GM12865 (cell line): ENCODE measurements around the gene SPRY4.
"Not testable (repeated sequence)": the region's sequence is repeated elsewhere in the genome, so short reads cannot be mapped to it uniquely, and the experiment has no call there.

Experiments used
- DNase-seq: peaks from one replicate; pipeline ENCODE4 v3.0.0; 2010; ENCODE audit warnings: low read depth
- H3K4me3 ChIP-seq: 2 replicates; pipeline ENCODE4 v1.5.1; 2011; ENCODE audit warnings: mild to moderate bottlenecking, low read depth, low read length, control low read depth
- CTCF ChIP-seq: IDR thresholded peaks from 2 replicates; pipeline ENCODE4 v1.5.1; 2011; ENCODE audit warnings: low read length, control low read depth, low read depth, inconsistent platforms; ENCODE audit not compliant: insufficient read depth; ENCODE audit errors: missing control alignments

SPRY4 gene

GRCh38 chr5:142304013-142304701 is 20.7 kb downstream of the SPRY4 start:
- H3K4me3 ChIP-seq = no peak overlapping the region
- no peak for TF ChIP-seq CTCF
- no peak for DNase-seq

- no peak overlapping the region for H3K4me3 ChIP-seq
- TF ChIP-seq CTCF = no peak
- DNase-seq = no peak
Observed at GRCh38 chr5:142303565-142303964, 21.3 kb downstream of the SPRY4 start.

GRCh38 chr5:142301540-142301939 is 23.3 kb downstream of the SPRY4 start:
- DNase-seq = no peak
- no peak overlapping the region for H3K4me3 ChIP-seq
- no peak for TF ChIP-seq CTCF

- TF ChIP-seq CTCF = no peak
- H3K4me3 ChIP-seq = no peak overlapping the region
- no peak for DNase-seq
Observed at GRCh38 chr5:142300677-142301076, 24.1 kb downstream of the SPRY4 start.

- TF ChIP-seq CTCF = no peak
- H3K4me3 ChIP-seq = no peak overlapping the region
- no peak for DNase-seq
Observed at GRCh38 chr5:142298789-142299188, 26.0 kb downstream of the SPRY4 start.

GRCh38 chr5:142297786-142298185 is 27.0 kb downstream of the SPRY4 start:
- H3K4me3 ChIP-seq, DNase-seq: not testable (repeated sequence)

- H3K4me3 ChIP-seq = no peak overlapping the region
- TF ChIP-seq CTCF = no peak
- no peak for DNase-seq
Observed at GRCh38 chr5:142296914-142297417, 27.9 kb downstream of the SPRY4 start.
